ENCODE data around the gene SVEP1. TPM values are rescaled to one million over a fixed set of nuclear protein-coding genes. Genes with fewer than 3 reads are reported as not detected.

SVEP1 gene
- total RNA-seq (not detected in 2 replicates), polyA plus RNA-seq (not detected in 2 replicates), polyA minus RNA-seq (not detected in 2 replicates)
- total RNA-seq (2013) = 0.56 TPM

DNA sequence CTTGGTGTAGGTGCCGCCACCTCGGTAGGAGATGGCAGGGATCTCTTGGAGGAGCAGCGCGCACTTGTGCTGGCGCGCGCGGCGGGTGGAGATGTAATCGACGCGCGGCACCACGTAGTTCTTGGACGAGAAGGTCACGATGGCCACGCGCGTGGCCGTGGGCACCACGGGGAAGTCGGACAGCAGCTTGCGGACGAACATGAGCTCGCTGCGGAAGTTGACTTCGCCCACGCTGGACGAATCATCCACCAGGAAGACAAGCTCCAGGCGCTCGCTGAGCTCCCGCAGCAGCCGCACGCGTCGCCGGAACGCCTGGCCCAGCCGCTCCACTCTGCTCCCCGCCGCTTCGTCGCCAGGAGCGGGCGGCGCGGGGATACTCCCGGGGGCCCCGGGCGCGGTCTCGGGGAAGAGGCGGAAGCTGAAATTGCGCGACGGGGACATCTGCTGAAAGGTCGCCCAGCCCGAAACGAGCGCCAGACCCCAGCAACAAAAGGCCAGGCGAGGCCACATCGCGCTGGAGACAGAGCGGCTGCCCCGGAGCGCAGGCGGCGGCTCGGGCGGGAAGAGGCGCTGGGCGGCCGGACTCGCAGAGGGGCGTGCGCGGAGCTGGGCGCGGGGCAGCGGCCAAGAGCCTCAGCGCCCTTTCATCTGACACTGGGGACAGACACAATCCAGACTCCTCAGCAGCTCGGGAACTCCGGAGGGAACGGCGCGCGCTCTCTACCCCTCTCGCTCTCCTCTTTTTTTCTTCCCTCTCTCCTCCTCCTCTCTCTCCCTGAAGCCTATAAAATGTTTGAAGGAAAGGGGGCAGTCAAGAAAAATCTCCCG lies at the start of gene SVEP1:
Gene SVEP1, minus strand, starts transcription at position 708 of the 828 bp plus-strand sequence. Its CDS starts 198 bp downstream, at position 510.
- Histone ChIP-seq H3K4me2 (replicated peaks; ENCODE audit: low read depth, low read length, poor library complexity, severe bottlenecking) (no peak within 1 kb of the TSS), H2AFZ (ENCODE audit: insufficient read depth, low read depth, low read length, poor library complexity, severe bottlenecking) (no peak within 1 kb of the TSS), H3K4me3 (ENCODE audit: control extremely low read depth in 1 of 5, extremely low read depth in 1 of 5, insufficient read depth in 1 of 5, low read depth in 2 of 5, low read length in 4 of 5) (no peak within 1 kb of the TSS), H3K9me3 (ENCODE audit: control extremely low read depth in 1 of 3, control insufficient read depth in 2 of 3, insufficient read depth in 1 of 3, low read length in 2 of 3) (no peaks in the 10 kb centered on the region), H3K27ac (ENCODE audit: low read length in 2 of 2) (no peak within 1 kb of the TSS), H3K4me1 (ENCODE audit: control insufficient read depth in 2 of 2, insufficient read depth in 2 of 2, low read length in 2 of 2) (no peaks in the 10 kb centered on the region), H3K36me3 (replicated peaks in 1 of 2; ENCODE audit: control extremely low read depth in 1 of 2, control insufficient read depth in 1 of 2, extremely low read depth in 1 of 2, insufficient read depth in 2 of 2, low read length in 1 of 2) (no peaks in the 10 kb centered on the region), H3K9ac (ENCODE audit: low read length) (no peak within 1 kb of the TSS), H4K20me1 (ENCODE audit: control insufficient read depth, insufficient read depth, low read length, poor library complexity, severe bottlenecking) (no peaks in the 10 kb centered on the region), H3K79me2 (ENCODE audit: control insufficient read depth, insufficient read depth, low read length) (no peaks in the 10 kb centered on the region), H3K27me3 (replicated peaks in 1 of 4; ENCODE audit: control extremely low read depth in 1 of 4, control insufficient read depth in 3 of 4, insufficient read depth in 4 of 4, low read length in 3 of 4) (peaks cover 0 to 14% (median 7%) of the 10 kb centered on the region in 4 experiments)
- ChIA-PET POLR2A (no interaction called here), CTCF (no interaction called here)
- intact Hi-C loops (cut with micrococcal nuclease) = no loop called here
- H3K4me3 Mint-ChIP-seq = no peak within 1 kb of the TSS
- DNase-seq = no peak
- no peaks in the 10 kb centered on the region for H3K9me3 Mint-ChIP-seq (ENCODE audit: insufficient read depth)
- ATAC-seq (ENCODE audit: low read depth) = no peak
- TF ChIP-seq, protein P1, sequence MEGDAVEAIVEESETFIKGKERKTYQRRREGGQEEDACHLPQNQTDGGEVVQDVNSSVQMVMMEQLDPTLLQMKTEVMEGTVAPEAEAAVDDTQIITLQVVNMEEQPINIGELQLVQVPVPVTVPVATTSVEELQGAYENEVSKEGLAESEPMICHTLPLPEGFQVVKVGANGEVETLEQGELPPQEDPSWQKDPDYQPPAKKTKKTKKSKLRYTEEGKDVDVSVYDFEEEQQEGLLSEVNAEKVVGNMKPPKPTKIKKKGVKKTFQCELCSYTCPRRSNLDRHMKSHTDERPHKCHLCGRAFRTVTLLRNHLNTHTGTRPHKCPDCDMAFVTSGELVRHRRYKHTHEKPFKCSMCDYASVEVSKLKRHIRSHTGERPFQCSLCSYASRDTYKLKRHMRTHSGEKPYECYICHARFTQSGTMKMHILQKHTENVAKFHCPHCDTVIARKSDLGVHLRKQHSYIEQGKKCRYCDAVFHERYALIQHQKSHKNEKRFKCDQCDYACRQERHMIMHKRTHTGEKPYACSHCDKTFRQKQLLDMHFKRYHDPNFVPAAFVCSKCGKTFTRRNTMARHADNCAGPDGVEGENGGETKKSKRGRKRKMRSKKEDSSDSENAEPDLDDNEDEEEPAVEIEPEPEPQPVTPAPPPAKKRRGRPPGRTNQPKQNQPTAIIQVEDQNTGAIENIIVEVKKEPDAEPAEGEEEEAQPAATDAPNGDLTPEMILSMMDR (IDR thresholded peaks at IDR 0.05) = no peak
- TF ChIP-seq EZH2 (IDR thresholded peaks at IDR 0.05; ENCODE audit: borderline replicate concordance, insufficient read depth, low read depth, low read length, poor library complexity, severe bottlenecking) = no peak
- peaks cover 40% of the 10 kb centered on the region for H3K27me3 Mint-ChIP-seq
- H3K27ac Mint-ChIP-seq = no peak within 1 kb of the TSS
- 5% methylated on average over 86 of the region's 89 CpGs for WGBS (ENCODE audit: insufficient coverage)
- peaks cover 4% of the 10 kb centered on the region for H3K4me1 Mint-ChIP-seq

DNA sequence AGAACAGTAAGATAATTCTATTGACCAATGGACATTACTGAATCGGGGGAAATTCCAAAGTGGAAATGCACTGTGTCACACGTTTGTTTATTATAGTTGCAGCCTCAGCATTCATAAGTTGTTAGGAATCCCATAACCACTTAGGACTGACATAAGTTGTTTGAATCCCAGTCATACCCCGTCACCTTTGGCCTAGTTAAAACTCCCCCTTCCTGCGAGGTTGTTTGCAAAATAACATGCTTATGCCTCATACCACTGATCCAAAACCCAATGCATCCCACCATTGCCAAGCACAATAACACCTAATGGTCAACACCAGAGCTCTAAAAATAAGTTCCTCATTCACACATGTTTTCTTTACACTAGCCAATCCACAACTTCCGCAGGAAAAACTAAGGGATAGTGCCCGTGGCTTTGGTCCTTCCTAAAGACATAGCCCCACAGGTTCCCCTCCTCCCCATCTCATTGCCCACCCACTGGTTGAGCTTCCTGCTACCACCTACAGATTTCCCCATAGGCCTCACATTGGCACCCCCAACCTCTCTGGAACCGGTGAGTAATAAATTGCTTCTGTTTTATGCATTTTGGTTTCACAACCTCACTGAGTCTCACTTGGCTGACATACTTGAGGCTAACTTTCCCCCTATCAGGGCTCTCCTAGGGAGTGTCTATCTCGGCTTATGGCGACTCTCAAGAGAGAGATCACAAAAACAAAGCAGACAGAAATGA lies 46.7 kb upstream of the SVEP1 start:
- no peak for TF ChIP-seq EZH2 (IDR thresholded peaks at IDR 0.05; ENCODE audit: borderline replicate concordance, insufficient read depth, low read depth, low read length, poor library complexity, severe bottlenecking)
- TF ChIP-seq, protein P1 (IDR thresholded peaks at IDR 0.05) = no peak
- H3K9me3 Mint-ChIP-seq (ENCODE audit: insufficient read depth) = no peaks in the 10 kb centered on the region
- Histone ChIP-seq H3K9ac (ENCODE audit: low read length) (no peak overlapping the region), H3K4me2 (replicated peaks; ENCODE audit: low read depth, low read length, poor library complexity, severe bottlenecking) (no peak overlapping the region), H4K20me1 (ENCODE audit: control insufficient read depth, insufficient read depth, low read length, poor library complexity, severe bottlenecking) (no peaks in the 10 kb centered on the region), H3K4me1 (ENCODE audit: control insufficient read depth in 2 of 2, insufficient read depth in 2 of 2, low read length in 2 of 2) (no peaks in the 10 kb centered on the region), H3K27me3 (replicated peaks in 1 of 4; ENCODE audit: control extremely low read depth in 1 of 4, control insufficient read depth in 3 of 4, insufficient read depth in 4 of 4, low read length in 3 of 4) (peaks cover 0 to 4% (median 0%) of the 10 kb centered on the region in 4 experiments), H3K9me3 (ENCODE audit: control extremely low read depth in 1 of 3, control insufficient read depth in 2 of 3, insufficient read depth in 1 of 3, low read length in 2 of 3) (no peaks in the 10 kb centered on the region), H3K27ac (ENCODE audit: low read length in 2 of 2) (no peak overlapping the region), H3K79me2 (ENCODE audit: control insufficient read depth, insufficient read depth, low read length) (no peaks in the 10 kb centered on the region), H3K36me3 (replicated peaks in 1 of 2; ENCODE audit: control extremely low read depth in 1 of 2, control insufficient read depth in 1 of 2, extremely low read depth in 1 of 2, insufficient read depth in 2 of 2, low read length in 1 of 2) (no peaks in the 10 kb centered on the region), H2AFZ (ENCODE audit: insufficient read depth, low read depth, low read length, poor library complexity, severe bottlenecking) (no peak overlapping the region), H3K4me3 (ENCODE audit: control extremely low read depth in 1 of 5, extremely low read depth in 1 of 5, insufficient read depth in 1 of 5, low read depth in 2 of 5, low read length in 4 of 5) (no peak overlapping the region)
- 65% methylated on average over 5 of the region's 9 CpGs for WGBS (ENCODE audit: insufficient coverage)
- H3K27ac Mint-ChIP-seq = no peak overlapping the region
- no peak overlapping the region for H3K4me3 Mint-ChIP-seq
- ChIA-PET CTCF (no interaction called here), POLR2A (no interaction called here)
- intact Hi-C loops (cut with micrococcal nuclease) = no loop called here
- no peaks in the 10 kb centered on the region for H3K4me1 Mint-ChIP-seq
- no peaks in the 10 kb centered on the region for H3K27me3 Mint-ChIP-seq
- no peak for ATAC-seq (ENCODE audit: low read depth)
- DNase-seq = no peak

All from B cell (primary cell).